GM12878 (cell line): Measurements from ENCODE around the gene POLR1G. TPM values are rescaled to one million over a fixed set of nuclear protein-coding genes. Genes with fewer than 3 reads are reported as not detected.

ENCODE experiments used
- CBX3 ChIP-seq: fragments of 200-600 bp; sonication (generic); IDR thresholded peaks from 2 replicates; pipeline ENCODE4 v1.6.1; 2016; ENCODE audit warnings: low read depth, borderline replicate concordance
- E2F8 ChIP-seq: fragments of 450-650 bp; IDR thresholded peaks from 2 replicates; pipeline ENCODE4 v1.6.1; 2018; ENCODE audit warnings: mild to moderate bottlenecking, low read depth, moderate library complexity; ENCODE audit not compliant: partially characterized antibody
- E4F1 ChIP-seq: fragments of 450-650 bp; IDR thresholded peaks from 2 replicates; pipeline ENCODE4 v1.6.1; 2018; ENCODE audit warnings: borderline replicate concordance, mild to moderate bottlenecking; ENCODE audit not compliant: partially characterized antibody
- FOS ChIP-seq: IDR thresholded peaks from 3 replicates; pipeline ENCODE4 v1.6.1; 2011; ENCODE audit warnings: borderline replicate concordance; ENCODE audit not compliant: insufficient read length; ENCODE audit errors: extremely low read depth
- LARP7 ChIP-seq: fragments of 450-650 bp; IDR thresholded peaks from 2 replicates; pipeline ENCODE4 v1.6.1; 2017; ENCODE audit warnings: mild to moderate bottlenecking
- NKRF ChIP-seq: fragments of 450-650 bp; conservative IDR thresholded peaks from 2 replicates; pipeline ENCODE4 v1.6.1; 2017; ENCODE audit warnings: mild to moderate bottlenecking, moderate library complexity
- NR2C1 ChIP-seq: fragments of 450-650 bp; IDR thresholded peaks from 2 replicates; pipeline ENCODE4 v1.6.1; 2017; ENCODE audit warnings: antibody characterized with exemption, mild to moderate bottlenecking, moderate library complexity
- PAX5 ChIP-seq: IDR thresholded peaks from 2 replicates; pipeline ENCODE4 v1.6.1; 2011; ENCODE audit warnings: low read depth, low read length, borderline replicate concordance
- PML ChIP-seq: IDR thresholded peaks from 2 replicates; pipeline ENCODE4 v1.6.1; 2012; ENCODE audit warnings: low read length, inconsistent platforms
- POU2F2 ChIP-seq: IDR thresholded peaks from 3 replicates; pipeline ENCODE4 v1.6.1; 2011; ENCODE audit warnings: low read depth, mild to moderate bottlenecking, low read length, borderline replicate concordance
- PRDM15 ChIP-seq: fragments of 450-650 bp; formaldehyde crosslinking; IDR thresholded peaks from 2 replicates; pipeline ENCODE4 v1.4.0; 2020; ENCODE audit warnings: mild to moderate bottlenecking, moderate library complexity
- RAD51 ChIP-seq: fragments of 450-650 bp; IDR thresholded peaks from 2 replicates; pipeline ENCODE4 v1.6.1; 2016; ENCODE audit warnings: moderate library complexity, mild to moderate bottlenecking, inconsistent platforms
- RUNX3 ChIP-seq: IDR thresholded peaks from 2 replicates; pipeline ENCODE4 v1.6.1; 2012; ENCODE audit warnings: low read length, inconsistent platforms
- SIN3A ChIP-seq: IDR thresholded peaks from 2 replicates; pipeline ENCODE4 v1.6.1; 2012; ENCODE audit warnings: low read depth, low read length, improper control_type of control experiment
- SMAD1 ChIP-seq: fragments of 450-650 bp; IDR thresholded peaks from 2 replicates; pipeline ENCODE4 v1.6.1; 2018; ENCODE audit warnings: mild to moderate bottlenecking, low read depth; ENCODE audit not compliant: partially characterized antibody
- TARDBP ChIP-seq: IDR thresholded peaks from 2 replicates; pipeline ENCODE4 v1.6.1; 2016; ENCODE audit warnings: borderline replicate concordance
- YY1 ChIP-seq: IDR thresholded peaks from 2 replicates; pipeline ENCODE4 v1.6.1; 2011; ENCODE audit warnings: low read depth, mild to moderate bottlenecking, low read length
- ZNF24 ChIP-seq: fragments of 450-650 bp; IDR thresholded peaks from 2 replicates; pipeline ENCODE4 v1.6.1; 2017; ENCODE audit warnings: antibody characterized with exemption, mild to moderate bottlenecking
- polyA plus RNA-seq, 11 experiments: library from polyadenylated mRNA; depleted of rRNA in 4 of 11; unstranded in 6 of 11; stranded (reverse) in 5 of 11; fragments of >200 nt; fragmentation: Nextera tagmentation in 4 of 11; fragmentation: Illumina TruSeq in 1 of 11; extraction: Ambion mirVana in 4 of 11; extraction: Trizol in 1 of 11; gene quantifications; 1 replicate in 1 of 11; 2 replicates in 10 of 11; pipeline versions ENCODE4 v1.2.1 to v1.2.3, GENCODE V29; 2011 to 2016; ENCODE audit warnings: inconsistent platforms in 2 of 11, missing spikeins in 2 of 11, low read depth in 1 of 11
- total RNA-seq, 4 experiments: library from RNA; depleted of rRNA in 3 of 4; stranded (reverse); fragments of >200 nt in 3 of 4; fragmentation: Illumina TruSeq in 1 of 4; extraction: Trizol in 1 of 4; gene quantifications; 2 replicates each; pipeline versions ENCODE4 v1.2.1 to v1.2.3, GENCODE V29; 2013 to 2021

The POLR1G gene
- total and polyA plus RNA-seq, 10 of the 15 experiments (the other 5 are each of a cell fraction or from before 2014, with no cell fraction given) = 2.0 to 30.9 (median 20.5) TPM

- TF ChIP-seq PRDM15 (CRISPR knock-in tag) (no peak), NKRF (peak; percentile 70), YY1 (0 out of 2 replicates have a peak, but pooled peaks have one; percentile 10), SMAD1 (no peak), PAX5 (peak; percentile 13; the same call in 1 of the 2 replicates), ZNF24 (peak; percentile 57; the same call in 1 of the 2 replicates), PML (no peak; the same call in 1 of the 2 replicates), E2F8 (peak; percentile 40), NR2C1 (peak; percentile 79), SIN3A (peak; percentile 68; the same call in 1 of the 2 replicates), LARP7 (peak; percentile 31), E4F1 (no peak), RUNX3 (peak; percentile 36; the same call in 1 of the 2 replicates), CBX3 (no peak), RAD51 (no peak), TARDBP (peak; percentile 83; the same call in 1 of the 2 replicates), FOS (peak; percentile 7), POU2F2 (peak; percentile 80)
- TF ChIP-seq, all 136 proteins: peak for 50
Observed at GRCh38 chr19:45423589-45424190, 17.2 kb downstream of the POLR1G start, which contains the start of gene ERCC1 (continued).
